GM19035 (cell line): ENCODE data around the gene FAM72B.
"Not testable (repeated sequence)": the region's sequence is repeated elsewhere in the genome, so short reads cannot be mapped to it uniquely, and the experiment has no call there.

Source experiments
- ATAC-seq: cut with Tn5 transposase; IDR thresholded peaks from one replicate; pipeline ENCODE4 v1.9.1; 2021; ENCODE audit not compliant: unreplicated experiment

The FAM72B gene

GRCh38 chr1:121200985-121201981 lies 17.1 kb upstream of the FAM72B start:
- ATAC-seq = not testable (repeated sequence)

DNA sequence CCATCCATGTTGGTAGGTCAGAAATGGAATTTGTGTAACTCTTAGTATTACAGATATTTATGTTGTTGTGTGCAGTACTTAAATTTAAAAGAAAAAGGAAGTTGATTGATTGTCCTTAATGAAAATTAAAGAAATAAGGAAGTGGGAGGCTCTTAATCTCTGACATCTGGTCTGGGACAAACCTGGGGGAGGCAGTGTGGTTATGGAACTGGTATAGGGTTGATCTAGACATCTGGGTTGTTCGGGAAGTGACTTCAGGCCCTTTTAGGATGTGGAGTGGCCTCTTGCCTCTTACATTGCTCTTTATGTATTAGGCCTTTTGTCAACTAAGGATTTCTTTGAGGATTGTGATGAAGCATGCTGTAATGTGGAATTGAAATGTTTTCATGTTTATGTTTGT lies 16.1 kb upstream of the FAM72B start:
- not testable (repeated sequence) for ATAC-seq

DNA sequence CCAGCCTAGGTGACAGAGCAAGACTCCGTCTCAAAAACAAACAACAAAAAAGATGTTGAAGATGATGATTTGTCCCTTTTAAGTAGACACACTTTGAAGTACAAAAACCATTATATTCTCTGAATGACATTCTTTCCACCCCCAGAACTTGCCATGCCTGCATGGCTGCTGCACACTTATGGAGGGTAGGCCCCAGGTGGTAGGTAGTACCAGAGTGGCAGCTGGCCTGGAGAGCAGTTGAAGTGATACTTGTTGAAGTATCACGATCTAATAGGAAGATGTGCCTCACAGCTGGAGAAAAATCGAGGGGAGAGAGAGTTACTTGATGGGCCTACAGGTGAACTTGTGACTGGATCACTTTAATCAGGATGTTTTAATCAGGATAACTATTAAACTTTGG lies 15.6 kb upstream of the FAM72B start:
- ATAC-seq = not testable (repeated sequence)

DNA sequence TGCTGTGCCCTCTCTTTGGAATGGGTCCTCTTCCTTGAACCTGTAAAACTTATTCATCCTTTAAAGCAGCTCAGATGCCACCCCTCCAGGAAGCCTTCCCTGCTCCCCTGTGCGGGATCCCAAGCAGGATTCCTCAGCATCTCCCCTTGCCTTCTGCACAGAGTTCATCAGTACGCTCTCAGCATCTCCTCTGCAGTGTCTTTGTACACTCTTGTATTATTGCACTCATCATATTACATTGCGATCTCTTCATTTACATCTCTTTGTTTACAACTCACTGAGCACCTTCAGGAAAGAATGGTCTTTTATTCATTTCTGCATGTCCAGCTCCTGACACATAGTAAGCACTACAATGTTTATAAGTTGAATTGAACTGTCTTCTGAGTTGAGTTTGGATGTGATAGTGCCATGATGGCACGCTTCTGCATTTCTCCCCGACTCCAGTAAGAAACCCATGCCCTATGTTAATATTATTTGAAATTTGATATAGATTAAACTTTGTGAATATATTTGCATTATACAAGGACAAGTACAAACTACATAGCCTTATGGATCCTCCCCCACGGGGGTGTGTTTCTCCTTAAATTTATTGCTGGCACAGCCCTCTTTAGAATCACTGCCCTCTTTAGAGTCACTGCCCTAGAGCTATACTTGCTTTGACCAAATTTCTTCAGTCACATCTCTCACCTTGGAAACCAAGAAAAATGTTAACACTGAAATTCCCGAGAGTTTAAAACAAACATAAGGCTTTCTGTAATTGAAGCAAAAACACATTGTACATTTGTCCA lies 13.1 kb upstream of the FAM72B start:
- ATAC-seq = not testable (repeated sequence)

DNA sequence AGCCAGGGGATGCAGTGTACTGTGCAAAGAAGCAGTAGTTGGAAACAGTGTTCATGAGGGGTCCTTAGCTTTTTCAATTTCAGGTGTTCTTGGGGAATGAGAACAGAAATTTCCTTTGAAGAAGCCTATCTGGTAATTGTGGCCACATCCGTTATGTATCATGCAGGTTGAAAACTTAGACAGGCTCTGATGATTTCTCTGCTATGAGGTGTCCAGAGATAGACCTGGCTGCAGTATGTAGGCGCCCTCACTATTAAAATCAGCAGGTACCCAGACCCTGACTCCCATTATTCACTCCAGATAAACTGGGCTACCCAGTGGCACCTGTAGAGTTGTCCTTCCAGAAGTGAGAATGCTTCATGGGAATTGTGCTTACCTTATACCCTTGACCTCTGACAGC lies 8.4 kb upstream of the FAM72B start:
- ATAC-seq = not testable (repeated sequence)

DNA sequence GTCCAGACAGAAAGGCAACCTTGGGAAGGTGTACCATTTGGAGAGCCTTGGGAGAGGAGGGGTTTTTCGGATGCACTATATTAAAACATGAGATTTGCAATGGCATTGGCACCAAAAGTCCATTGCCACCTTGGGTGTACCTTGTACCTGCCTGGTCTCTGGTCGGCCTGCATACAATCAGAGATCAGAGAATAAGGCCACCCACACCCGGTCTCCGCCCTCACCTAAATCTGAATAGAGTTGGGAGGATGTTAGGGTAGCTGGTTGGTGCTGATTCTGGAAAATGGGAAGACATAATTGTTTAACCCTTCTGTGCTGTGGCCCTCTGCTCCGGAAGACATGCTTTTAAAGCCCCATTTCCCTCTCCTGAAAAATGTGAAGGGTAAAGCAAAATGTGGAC lies 3.8 kb upstream of the FAM72B start:
- not testable (repeated sequence) for ATAC-seq

DNA sequence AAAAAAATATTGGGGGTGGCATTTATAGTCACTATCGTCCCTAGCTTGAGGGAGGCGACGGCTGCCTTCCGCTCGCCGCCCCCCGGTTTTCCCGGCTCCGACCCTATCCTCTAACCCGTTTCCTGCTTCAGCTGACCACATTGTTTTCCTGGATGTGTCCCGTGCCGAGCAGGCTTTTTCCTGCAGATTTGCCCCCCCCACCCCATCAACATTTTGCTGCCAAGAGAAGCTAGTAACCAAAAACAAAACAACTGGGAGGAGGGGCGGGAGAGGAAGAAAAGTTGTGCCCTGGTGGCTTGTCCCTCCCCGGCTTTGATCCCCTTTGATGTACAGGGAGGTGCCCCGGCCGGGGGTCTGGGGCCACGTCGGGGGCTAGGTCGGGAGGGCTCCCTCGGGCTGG lies 2.1 kb upstream of the FAM72B start:
- not testable (repeated sequence) for ATAC-seq

DNA sequence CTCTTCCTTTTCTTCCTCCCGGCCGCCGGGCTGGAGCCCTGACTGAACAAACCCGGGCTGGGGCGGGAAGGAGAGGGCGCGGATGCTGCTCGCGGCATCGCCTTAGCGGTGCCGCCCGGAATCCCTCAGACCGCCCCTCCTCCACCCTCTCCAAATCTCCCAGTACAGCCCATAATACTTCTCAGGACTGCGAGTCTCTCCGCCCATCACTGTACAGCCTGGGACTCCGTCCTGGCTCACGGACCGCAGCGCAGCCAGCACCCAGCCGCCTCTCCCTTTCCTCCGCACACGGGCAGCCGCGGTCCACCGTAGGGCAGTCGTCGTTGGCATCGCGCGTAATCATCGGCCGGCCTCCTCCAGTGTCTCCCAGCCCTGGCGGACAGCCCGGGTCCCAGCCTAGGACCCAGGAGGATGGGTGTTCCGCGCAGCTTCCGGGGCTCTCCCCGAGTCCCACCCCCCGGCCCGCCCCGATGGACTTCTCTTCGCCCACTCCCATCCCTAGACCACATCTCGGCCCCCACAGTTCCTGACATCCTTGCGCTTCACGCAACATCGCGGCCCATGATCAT lies 1.1 kb upstream of the FAM72B start:
- peak; percentile 5 for ATAC-seq

GRCh38 chr1:121183867-121184266 lies 273 bp downstream of the FAM72B start:
- not testable (repeated sequence) for ATAC-seq

- ATAC-seq = not testable (repeated sequence)
These were observed 5.9 kb downstream of the FAM72B start for GRCh38 chr1:121178197-121178596.

DNA sequence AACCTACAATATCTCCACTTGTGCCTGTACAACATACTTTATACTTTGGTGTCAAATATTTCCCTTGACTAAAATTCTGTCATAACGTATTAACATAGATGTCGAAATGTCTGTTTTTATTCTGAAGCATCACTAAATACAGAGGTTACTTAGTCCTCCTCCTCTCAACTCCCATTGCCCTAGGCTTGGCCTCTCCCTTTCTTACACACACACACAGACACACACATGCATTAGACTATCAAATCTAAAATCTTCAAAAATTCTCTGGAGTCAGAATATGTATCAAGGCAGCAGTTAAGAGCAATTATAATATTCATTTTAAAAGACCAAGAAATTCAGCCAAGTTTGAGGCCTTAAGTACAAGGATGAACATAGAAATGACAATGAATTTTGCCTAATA lies 7.5 kb downstream of the FAM72B start:
- not testable (repeated sequence) for ATAC-seq

GRCh38 chr1:121168152-121168668 lies 15.9 kb downstream of the FAM72B start:
- ATAC-seq = not testable (repeated sequence)

DNA sequence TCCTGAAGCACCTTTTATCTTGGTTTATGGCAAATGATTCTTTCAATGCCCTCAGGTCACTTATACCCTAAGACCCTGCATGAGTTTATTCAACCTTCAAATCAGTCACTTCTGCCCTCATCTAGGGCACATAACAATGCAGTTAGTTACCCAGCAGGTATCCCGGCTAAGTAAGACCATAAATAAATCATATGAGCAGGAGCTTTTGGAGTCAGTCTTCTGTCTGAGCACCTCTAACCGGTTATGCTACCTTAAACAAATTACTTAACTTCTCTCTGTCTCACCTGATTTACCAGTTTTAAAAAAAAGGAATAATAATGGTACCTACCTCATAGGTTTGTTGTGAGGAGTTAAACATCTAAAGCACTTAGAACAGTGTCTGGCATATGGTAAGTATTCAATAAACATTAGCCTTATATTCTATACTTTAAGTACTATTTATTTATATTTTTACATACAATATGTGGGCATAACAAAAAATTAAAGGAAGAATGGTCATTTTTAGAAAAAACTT lies 16.9 kb downstream of the FAM72B start:
- not testable (repeated sequence) for ATAC-seq

- ATAC-seq = not testable (repeated sequence)
These were observed 18.8 kb downstream of the FAM72B start for GRCh38 chr1:121165296-121165695.

DNA sequence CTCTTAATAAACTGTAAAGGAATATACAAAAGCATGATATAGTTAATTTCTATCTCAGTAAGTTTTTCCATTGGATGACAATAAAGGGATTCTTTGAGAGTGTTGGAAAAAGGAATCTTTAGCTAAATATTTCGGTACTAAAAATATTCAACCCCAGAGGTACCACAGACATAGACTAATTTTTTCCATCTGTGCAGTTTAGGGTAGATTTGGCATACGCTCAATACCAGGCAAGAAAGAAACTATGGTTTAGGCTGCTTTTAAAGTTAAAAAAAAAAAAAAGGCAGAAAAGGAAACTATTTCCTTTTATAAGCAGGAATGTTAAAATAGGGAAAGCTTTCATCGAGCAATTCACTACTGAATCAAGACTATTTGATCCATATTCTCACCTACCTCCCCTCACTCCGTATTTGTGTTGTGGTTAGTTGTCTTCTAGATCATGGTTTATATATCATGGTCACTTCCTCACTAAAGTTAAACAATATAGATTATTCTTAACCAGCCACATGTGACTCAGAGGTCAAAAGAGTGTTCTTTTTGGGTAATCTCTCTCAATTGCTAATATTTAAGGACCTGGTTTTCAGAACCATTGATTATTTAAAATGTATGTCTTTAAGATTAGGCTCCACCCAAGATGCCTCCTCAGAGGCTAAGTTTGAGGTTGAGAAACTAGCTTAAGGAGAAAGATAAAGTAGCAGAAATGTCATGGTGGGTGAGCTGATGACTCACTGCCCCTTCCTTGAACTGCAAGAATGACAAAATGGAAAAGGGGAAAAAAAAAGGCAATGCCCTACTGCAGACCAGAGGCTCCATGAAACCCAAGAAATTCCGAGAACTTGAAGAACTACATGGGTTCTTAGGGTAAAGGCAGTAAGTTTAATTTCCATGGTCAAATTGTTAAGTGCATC lies 20.0 kb downstream of the FAM72B start:
- not testable (repeated sequence) for ATAC-seq

- not testable (repeated sequence) for ATAC-seq
These were observed 22.8 kb downstream of the FAM72B start for GRCh38 chr1:121161199-121161901.

DNA sequence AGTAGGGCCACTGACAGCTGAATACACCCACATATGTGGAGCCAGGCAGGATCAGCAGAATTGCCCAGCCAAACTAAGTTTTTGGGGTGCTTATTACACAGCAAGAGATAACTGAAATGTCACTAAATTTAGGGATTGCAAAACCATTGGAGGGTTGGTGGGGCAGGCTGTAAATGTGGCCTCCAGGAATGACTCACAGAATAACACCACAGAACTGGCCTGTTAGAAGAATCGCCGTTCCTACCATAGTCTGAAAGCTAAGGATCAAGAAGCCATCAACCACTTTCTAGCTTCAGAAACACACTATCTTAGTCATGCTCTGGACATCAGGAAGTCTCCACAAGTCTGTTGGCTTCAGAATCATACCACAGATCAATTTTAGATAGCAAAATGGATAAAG lies 24.0 kb downstream of the FAM72B start:
- ATAC-seq = not testable (repeated sequence)

DNA sequence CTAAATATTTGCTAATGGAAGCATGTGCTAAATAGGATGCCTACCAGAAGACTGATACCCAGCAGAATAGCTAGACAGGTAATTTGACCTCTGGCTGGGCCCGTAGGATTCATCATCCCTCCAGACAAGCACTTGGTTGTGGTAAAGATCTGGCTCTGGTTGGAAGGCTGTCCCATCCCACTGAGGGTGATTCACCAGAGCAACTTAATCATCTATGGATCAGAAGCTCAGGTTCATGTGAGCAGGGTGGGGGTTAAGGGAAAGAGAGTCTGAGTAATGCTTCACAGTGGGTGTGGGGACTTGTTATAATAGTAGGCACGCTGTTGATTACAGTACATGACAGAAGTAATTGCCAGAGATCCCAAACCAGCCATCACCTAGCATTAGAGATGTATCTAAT lies 26.5 kb downstream of the FAM72B start:
- not testable (repeated sequence) for ATAC-seq

DNA sequence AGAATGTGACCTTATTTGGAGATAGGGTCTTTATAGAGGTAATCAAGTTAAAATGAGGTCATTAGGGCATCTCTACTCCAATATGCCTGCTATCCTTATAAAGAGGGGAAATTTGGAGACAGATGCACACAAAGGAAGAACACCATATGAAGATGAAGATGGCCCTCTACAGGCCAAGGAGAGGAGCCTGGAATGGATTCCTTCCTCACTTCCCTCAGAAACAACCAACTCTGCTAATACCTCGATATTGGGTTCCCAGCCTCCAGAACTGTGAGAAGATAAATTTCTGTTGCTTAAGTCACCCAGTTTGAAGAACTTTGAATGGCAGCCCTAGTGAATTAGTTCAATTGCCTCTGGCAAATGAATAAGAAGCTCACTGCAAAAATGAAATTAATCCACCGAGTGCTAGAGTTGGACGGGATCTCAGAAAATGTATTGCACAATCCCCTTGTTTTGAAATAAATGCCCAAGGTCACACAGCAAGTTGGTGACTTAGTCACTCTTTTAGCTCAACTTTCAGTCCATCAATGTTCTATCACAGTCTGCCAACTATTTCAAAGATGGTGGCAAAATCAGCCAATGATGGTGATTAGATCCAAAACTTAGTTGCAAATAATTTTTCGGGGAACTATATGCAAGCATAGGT lies 27.1 kb downstream of the FAM72B start:
- not testable (repeated sequence) for ATAC-seq
